ENCODE data around the gene EHMT1.

Gene EHMT1

GRCh38 chr9:137745541-137745991 lies 126.8 kb downstream of the EHMT1 start:
- DNase-seq, result no peak

GRCh38 chr9:137748311-137748710 lies 129.5 kb downstream of the EHMT1 start:
- no peak for DNase-seq

GRCh38 chr9:137748741-137749140 lies 129.9 kb downstream of the EHMT1 start:
- DNase-seq, result no peak

- DNase-seq, result no peak
Observed at GRCh38 chr9:137749511-137749910, 130.7 kb downstream of the EHMT1 start.

- DNase-seq, result no peak
Observed at GRCh38 chr9:137750007-137750406, 131.2 kb downstream of the EHMT1 start.

GRCh38 chr9:137750566-137750965 lies 131.8 kb downstream of the EHMT1 start:
- no peak for DNase-seq

GRCh38 chr9:137751616-137752015 lies 132.8 kb downstream of the EHMT1 start:
- no peak for DNase-seq

GRCh38 chr9:137752426-137752825 lies 133.6 kb downstream of the EHMT1 start:
- no peak for DNase-seq

- no peak for DNase-seq
Observed at GRCh38 chr9:137753192-137753765, 134.5 kb downstream of the EHMT1 start.

GRCh38 chr9:137755261-137755927 lies 136.6 kb downstream of the EHMT1 start:
- no peak for DNase-seq

GRCh38 chr9:137756045-137756744 lies 137.4 kb downstream of the EHMT1 start:
- no peak for DNase-seq

- no peak for DNase-seq
Observed at GRCh38 chr9:137757139-137757538, 138.3 kb downstream of the EHMT1 start.

- no peak for DNase-seq
Observed at GRCh38 chr9:137757613-137758029, 138.8 kb downstream of the EHMT1 start.

GRCh38 chr9:137758067-137758466 lies 139.3 kb downstream of the EHMT1 start:
- no peak for DNase-seq

- no peak for DNase-seq
Observed at GRCh38 chr9:137759117-137759516, 140.3 kb downstream of the EHMT1 start.

- DNase-seq, result no peak
Observed at GRCh38 chr9:137759649-137760321, 141.0 kb downstream of the EHMT1 start.

GRCh38 chr9:137760426-137760825 lies 141.6 kb downstream of the EHMT1 start:
- DNase-seq, result no peak

GRCh38 chr9:137761032-137761431 lies 142.2 kb downstream of the EHMT1 start:
- no peak for DNase-seq

- DNase-seq, result no peak
Observed at GRCh38 chr9:137761793-137762192, 143.0 kb downstream of the EHMT1 start.

- DNase-seq, result no peak
Observed at GRCh38 chr9:137762414-137763061, 143.7 kb downstream of the EHMT1 start.

- no peak for DNase-seq
Observed at GRCh38 chr9:137763271-137763955, 144.6 kb downstream of the EHMT1 start.

GRCh38 chr9:137764171-137764671 lies 145.4 kb downstream of the EHMT1 start:
- DNase-seq, result no peak

Data from NCI-H446 (cell line).